HCT116 (cell line): ENCODE data around the gene KCNIP4.

Source experiments
- CBX3 ChIP-seq: IDR thresholded peaks from 2 replicates; pipeline ENCODE4 v1.6.1; 2012; ENCODE audit warnings: low read depth
- EZH2 ChIP-seq: fragments of 200-600 bp; sonication (generic); IDR thresholded peaks from 2 replicates; pipeline ENCODE4 v1.6.1; 2017; ENCODE audit warnings: antibody characterized with exemption, mixed run types
- EZH2phosphoT487 ChIP-seq: fragments of 200-600 bp; IDR thresholded peaks from 2 replicates; pipeline ENCODE4 v1.6.1; 2018; ENCODE audit warnings: antibody characterized with exemption, borderline replicate concordance
- JUND ChIP-seq: IDR thresholded peaks from 2 replicates; pipeline ENCODE4 v1.6.1; 2012
- POLR2A ChIP-seq: IDR thresholded peaks from 2 replicates; pipeline ENCODE4 v1.7.0; 2011; ENCODE audit warnings: borderline replicate concordance; ENCODE audit not compliant: insufficient read depth, insufficient read length; ENCODE audit errors: extremely low read depth

- TF ChIP-seq EZH2 (no peak), JUND (no peak), CBX3 (no peak), EZH2phosphoT487 (no peak), POLR2A (no peak)
These were observed 293.5 kb downstream of the KCNIP4 start for GRCh38 chr4:21655031-21655430.
